Sigmoid colon (tissue), 7 donors: ENCODE data around the gene OSBP2. TPM values are rescaled to one million over a fixed set of nuclear protein-coding genes. Genes with fewer than 3 reads are reported as not detected.

ENCODE experiments used
- DNase-seq: peaks from one replicate; pipeline ENCODE4 v3.0.0-alpha.2; 2019
- H3K27ac ChIP-seq, 4 donors: fragments of 200-600 bp; sonication (generic); one replicate each; pipeline ENCODE4 v1.5.1; 2016 to 2019; ENCODE audit warnings: mild to moderate bottlenecking in 1 of 4
- H3K27me3 ChIP-seq, 3 donors: fragments of 200-600 bp; sonication (generic); one replicate each; pipeline ENCODE4 v1.5.1; 2019; ENCODE audit warnings: mild to moderate bottlenecking in 1 of 3
- H3K36me3 ChIP-seq, 4 donors: fragments of 200-600 bp; sonication (generic); one replicate each; pipeline ENCODE4 v1.5.1; 2016 to 2019
- H3K4me1 ChIP-seq, 4 donors: fragments of 200-600 bp; sonication (generic); one replicate each; pipeline ENCODE4 v1.5.1; 2017 to 2019
- H3K4me3 ChIP-seq, 4 donors: fragments of 200-600 bp; sonication (generic); one replicate each; pipeline ENCODE4 v1.5.1; 2017 to 2019; ENCODE audit warnings: mild to moderate bottlenecking in 2 of 4, moderate library complexity in 1 of 4
- H3K9me3 ChIP-seq, 4 donors: fragments of 200-600 bp in 3 of 4; sonication (generic) in 3 of 4; one replicate each; pipeline versions ENCODE4 v1.5.1 to v1.6.1; 2013 to 2019
- EP300 ChIP-seq, 4 donors: sonication (generic); formaldehyde crosslinking; IDR thresholded peaks; one replicate each; pipeline ENCODE4 v1.6.1; 2017; ENCODE audit warnings: antibody characterized with exemption in 4 of 4
- POLR2A ChIP-seq, 2 donors: fragments of 450-650 bp; IDR thresholded peaks; one replicate each; pipeline ENCODE4 v1.6.1; 2016; ENCODE audit warnings: antibody characterized with exemption in 2 of 2, mild to moderate bottlenecking in 2 of 2, moderate library complexity in 2 of 2
- POLR2AphosphoS5 ChIP-seq, 4 donors: sonication (generic); formaldehyde crosslinking; IDR thresholded peaks; one replicate each; pipeline ENCODE4 v1.6.1; 2017; ENCODE audit warnings: antibody characterized with exemption in 4 of 4
- WGBS, 2 donors: extraction: QIAGEN DNeasy Blood & Tissue Kit; methylation state at CpG; one replicate each; pipeline ENCODE4 v1.1.7; 2013; 5-methylcytosine and 5-hydroxymethylcytosine counted together
- intact Hi-C: fragments of 100-400 bp; cut with DNase I; formaldehyde crosslinking; loops from one replicate; pipeline ENCODE4 v1.15.1; 2023
- polyA plus RNA-seq, 3 donors: library from polyadenylated mRNA; stranded (reverse); fragments of 200-250 nt; gene quantifications; one replicate each; pipeline ENCODE4 v1.2.3, GENCODE V29; 2013
- total RNA-seq, 4 donors: library from RNA; depleted of rRNA; stranded (reverse); fragments of >200 nt; gene quantifications; one replicate each; pipeline ENCODE4 v1.1.0, GENCODE V29; 2016
- TF ChIP-seq, protein P1 (sequence below), 4 experiments: fragments of 450-650 bp in 3 of 4; fragments of 200-600 bp in 1 of 4; IDR thresholded peaks; one replicate each; pipeline ENCODE4 v1.5.1; 2016 to 2019; ENCODE audit warnings: antibody characterized with exemption in 4 of 4, mild to moderate bottlenecking in 3 of 4, moderate library complexity in 2 of 4
- donor health status: healthy with polysubstance abuse.
- donor health status: Bipolar disorder and iron deficiency.
- donor health status: healthy.

Gene OSBP2
- total and polyA plus RNA-seq, 7 donors = 1.2 to 3.0 (median 1.6) TPM

- TF ChIP-seq, protein P1, sequence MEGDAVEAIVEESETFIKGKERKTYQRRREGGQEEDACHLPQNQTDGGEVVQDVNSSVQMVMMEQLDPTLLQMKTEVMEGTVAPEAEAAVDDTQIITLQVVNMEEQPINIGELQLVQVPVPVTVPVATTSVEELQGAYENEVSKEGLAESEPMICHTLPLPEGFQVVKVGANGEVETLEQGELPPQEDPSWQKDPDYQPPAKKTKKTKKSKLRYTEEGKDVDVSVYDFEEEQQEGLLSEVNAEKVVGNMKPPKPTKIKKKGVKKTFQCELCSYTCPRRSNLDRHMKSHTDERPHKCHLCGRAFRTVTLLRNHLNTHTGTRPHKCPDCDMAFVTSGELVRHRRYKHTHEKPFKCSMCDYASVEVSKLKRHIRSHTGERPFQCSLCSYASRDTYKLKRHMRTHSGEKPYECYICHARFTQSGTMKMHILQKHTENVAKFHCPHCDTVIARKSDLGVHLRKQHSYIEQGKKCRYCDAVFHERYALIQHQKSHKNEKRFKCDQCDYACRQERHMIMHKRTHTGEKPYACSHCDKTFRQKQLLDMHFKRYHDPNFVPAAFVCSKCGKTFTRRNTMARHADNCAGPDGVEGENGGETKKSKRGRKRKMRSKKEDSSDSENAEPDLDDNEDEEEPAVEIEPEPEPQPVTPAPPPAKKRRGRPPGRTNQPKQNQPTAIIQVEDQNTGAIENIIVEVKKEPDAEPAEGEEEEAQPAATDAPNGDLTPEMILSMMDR (IDR thresholded peaks at IDR 0.05) = no peak
- TF ChIP-seq EP300 (IDR thresholded peaks at IDR 0.05) = no peak
- no peak for TF ChIP-seq POLR2A (IDR thresholded peaks at IDR 0.05)
- no peak for TF ChIP-seq POLR2AphosphoS5 (IDR thresholded peaks at IDR 0.05)
- Histone ChIP-seq H3K4me3 (no peak overlapping the region), H3K27me3 (no peaks in the 10 kb centered on the region), H3K4me1 (no peaks in the 10 kb centered on the region), H3K9me3 (no peaks in the 10 kb centered on the region), H3K27ac (no peak overlapping the region), H3K36me3 (peaks cover 0 to 3% (median 0%) of the 10 kb centered on the region in 4 donors)
- intact Hi-C loops = no loop called here
- peak; percentile 61 for DNase-seq
- WGBS, 2 donors = 96 to 97% methylated on average over 49 of the region's 49 CpGs
These were observed 211.1 kb downstream of the OSBP2 start for GRCh38 chr22:30905696-30906341.

DNA sequence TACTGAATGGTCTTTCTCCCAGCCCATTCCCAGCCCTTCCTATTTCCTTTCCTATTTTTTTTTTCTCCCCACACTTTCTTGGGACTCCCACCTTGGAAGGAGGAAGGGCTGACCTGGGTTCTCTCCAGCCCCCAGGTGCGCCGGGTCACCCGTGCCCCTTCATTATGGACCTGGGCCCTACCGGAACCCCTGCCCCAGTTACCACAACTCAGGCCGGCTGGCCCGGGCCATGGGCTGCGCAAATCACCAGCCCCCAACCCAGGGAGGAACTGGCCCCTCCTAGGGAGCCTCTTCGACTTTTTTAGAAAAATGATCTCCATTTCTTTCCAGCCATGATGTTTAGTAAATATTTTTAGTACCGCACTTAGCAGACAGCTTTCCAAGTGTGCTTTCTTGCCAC lies 211.7 kb downstream of the OSBP2 start:
- intact Hi-C loops = no loop called here
- no peak overlapping the region for H3K27ac ChIP-seq
- no peak overlapping the region for H3K4me3 ChIP-seq
- no peaks in the 10 kb centered on the region for H3K4me1 ChIP-seq
- TF ChIP-seq, protein P1 (IDR thresholded peaks at IDR 0.05) = no peak
- TF ChIP-seq POLR2A (IDR thresholded peaks at IDR 0.05) (no peak), POLR2AphosphoS5 (IDR thresholded peaks at IDR 0.05) (no peak), EP300 (IDR thresholded peaks at IDR 0.05) (no peak)
- H3K27me3 ChIP-seq = no peaks in the 10 kb centered on the region
- WGBS, 2 donors = 94% methylated on average over 9 of the region's 9 CpGs
- H3K36me3 ChIP-seq = peaks cover 0 to 3% (median 0%) of the 10 kb centered on the region in 4 donors
- DNase-seq = peak; percentile 56
- H3K9me3 ChIP-seq = no peaks in the 10 kb centered on the region

DNA sequence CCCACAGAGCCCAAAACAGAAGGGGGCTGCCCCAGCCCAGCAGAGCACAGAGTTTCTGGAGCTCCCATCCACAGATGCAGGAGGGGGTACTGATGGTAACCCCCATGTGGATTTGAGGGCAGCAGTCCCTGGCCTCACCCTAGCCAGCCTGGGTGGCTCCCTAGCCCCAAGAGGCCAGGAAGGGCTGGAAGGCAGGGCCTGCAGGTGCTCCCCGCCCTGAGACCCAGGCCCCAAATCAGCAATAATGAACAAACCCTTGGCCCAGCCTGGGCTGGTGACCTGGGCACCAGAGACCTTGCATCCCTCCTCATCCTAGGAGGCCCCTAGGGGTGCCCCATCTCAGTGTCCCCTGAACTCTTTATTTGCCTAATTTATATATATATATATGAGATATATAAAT lies 212.3 kb downstream of the OSBP2 start:
- DNase-seq = peak; percentile 25
- H3K27ac ChIP-seq = no peak overlapping the region
- no peaks in the 10 kb centered on the region for H3K27me3 ChIP-seq
- no peaks in the 10 kb centered on the region for H3K9me3 ChIP-seq
- H3K4me3 ChIP-seq = no peak overlapping the region
- no peak for TF ChIP-seq EP300 (IDR thresholded peaks at IDR 0.05)
- TF ChIP-seq, protein P1 (IDR thresholded peaks at IDR 0.05) = no peak
- intact Hi-C loops = no loop called here
- no peaks in the 10 kb centered on the region for H3K4me1 ChIP-seq
- WGBS, 2 donors = 88 to 98% methylated on average over 1 of the region's 1 CpG
- H3K36me3 ChIP-seq = peaks cover 0 to 3% (median 0%) of the 10 kb centered on the region in 4 donors

GRCh38 chr22:30908051-30908461 lies 213.4 kb downstream of the OSBP2 start:
- DNase-seq = peak; percentile 50
- Histone ChIP-seq H3K36me3 (peaks cover 0 to 3% (median 0%) of the 10 kb centered on the region in 4 donors), H3K4me1 (no peaks in the 10 kb centered on the region), H3K27me3 (no peaks in the 10 kb centered on the region), H3K27ac (no peak overlapping the region), H3K9me3 (peaks cover 0 to 3% (median 0%) of the 10 kb centered on the region in 4 donors), H3K4me3 (no peak overlapping the region)
- TF ChIP-seq, protein P1 (IDR thresholded peaks at IDR 0.05) = no peak
- no peak for TF ChIP-seq EP300 (IDR thresholded peaks at IDR 0.05)
- TF ChIP-seq POLR2A (IDR thresholded peaks at IDR 0.05) = no peak
- no peak for TF ChIP-seq POLR2AphosphoS5 (IDR thresholded peaks at IDR 0.05)
- intact Hi-C loops = no loop called here
- 90 to 92% methylated on average over 6 of the region's 6 CpGs for WGBS, 2 donors

DNA sequence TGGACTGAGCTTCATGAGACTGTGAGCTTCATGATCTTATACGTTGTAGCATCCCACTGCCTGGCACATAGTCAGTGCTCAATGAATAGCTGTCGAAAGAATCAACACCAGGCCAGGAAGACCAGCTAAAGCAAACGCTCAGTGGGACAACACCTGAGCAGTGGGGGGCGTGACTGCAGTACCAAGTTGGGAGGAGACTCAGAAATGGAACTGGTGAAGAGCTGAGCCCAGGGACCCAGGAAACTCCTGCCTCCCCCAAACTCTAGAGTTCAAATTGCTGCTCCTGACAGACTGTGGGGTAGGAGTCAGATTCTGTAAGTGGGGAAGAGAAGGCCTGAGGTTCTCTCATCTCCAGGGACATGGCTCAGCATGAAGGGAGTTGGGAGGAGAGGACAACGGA lies 214.6 kb downstream of the OSBP2 start:
- DNase-seq = peak; percentile 26
- intact Hi-C loops = no loop called here
- Histone ChIP-seq H3K9me3 (peaks cover 0 to 3% (median 0%) of the 10 kb centered on the region in 4 donors), H3K27me3 (no peaks in the 10 kb centered on the region), H3K36me3 (no peaks in the 10 kb centered on the region), H3K4me1 (no peaks in the 10 kb centered on the region), H3K4me3 (no peak overlapping the region), H3K27ac (no peak overlapping the region)
- WGBS, 2 donors = 93 to 94% methylated on average over 5 of the region's 5 CpGs
- TF ChIP-seq EP300 (IDR thresholded peaks at IDR 0.05) (no peak), POLR2A (IDR thresholded peaks at IDR 0.05) (no peak), POLR2AphosphoS5 (IDR thresholded peaks at IDR 0.05) (no peak)
- TF ChIP-seq, protein P1 (IDR thresholded peaks at IDR 0.05) = no peak
